Measurements from ENCODE around the gene COP1. TPM values are rescaled to one million over a fixed set of nuclear protein-coding genes. Genes with fewer than 3 reads are reported as not detected.

COP1 gene
- total and polyA plus RNA-seq, 10 donors: 46.7 to 110 (median 66.0) TPM

DNA sequence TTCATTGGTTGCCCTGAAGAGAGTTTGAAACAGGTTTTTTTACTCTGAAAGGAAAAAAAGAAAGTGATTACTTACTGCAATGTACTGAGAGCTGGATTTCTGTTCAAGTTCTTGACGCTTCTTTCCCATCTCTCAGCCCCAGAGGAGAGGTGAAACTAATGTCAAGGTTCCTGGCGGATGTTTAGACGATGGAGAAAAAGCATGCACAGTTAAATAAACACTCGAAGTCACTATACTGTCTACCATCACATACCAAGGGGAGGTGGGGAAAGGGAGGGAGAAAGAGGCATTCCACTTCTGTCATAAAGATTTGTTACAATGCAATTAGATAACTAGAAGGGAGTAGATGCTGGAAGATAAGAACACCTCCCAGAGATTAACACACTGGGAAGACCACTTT, 286.7 kb downstream of the COP1 start:
- Histone ChIP-seq H3K4me1 (no peaks in the 10 kb centered on the region), H3K27me3 (replicated peaks in 1 of 7) (no peaks in the 10 kb centered on the region), H3K36me3 (peaks cover 0 to 22% (median 0%) of the 10 kb centered on the region in 6 donors), H3K9me3 (no peaks in the 10 kb centered on the region), H3K27ac (no peak overlapping the region), H3K4me3 (no peak overlapping the region)
- WGBS, 5 donors: 74 to 85% (median 81%) methylated on average over 4 of the region's 4 CpGs
- intact Hi-C loops (cut with DNase I; ENCODE audit: low total_unique reads): no loop called here
- TF ChIP-seq POLR2A (IDR thresholded peaks at IDR 0.05): no peak
- DNase-seq: no peak

DNA sequence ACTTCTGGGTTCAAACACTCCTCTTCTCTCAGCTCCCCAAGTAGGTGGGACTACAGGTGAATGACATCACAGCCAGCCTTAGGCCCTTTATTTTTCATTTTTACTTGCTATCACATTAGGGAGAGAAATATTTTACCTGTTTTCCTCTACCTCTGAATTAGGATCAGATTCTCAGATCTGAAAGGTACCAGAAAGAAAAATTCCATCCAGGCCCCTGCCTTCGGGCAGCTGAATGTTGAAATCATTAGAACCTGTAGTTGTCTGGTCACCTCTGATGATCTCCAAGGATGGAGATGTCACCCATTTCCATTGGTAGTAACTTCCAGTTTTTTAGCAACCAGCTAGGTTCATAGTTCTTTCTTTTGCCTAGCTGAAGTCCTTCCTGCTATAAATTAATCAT, 288.1 kb downstream of the COP1 start:
- no peak for DNase-seq
- TF ChIP-seq POLR2AphosphoS5 (IDR thresholded peaks at IDR 0.05) (no peak), CTCF (IDR thresholded peaks at IDR 0.05 in 8 of 11, conservative IDR thresholded peaks at IDR 0.05 in 3 of 11) (no peak), POLR2A (IDR thresholded peaks at IDR 0.05) (no peak)
- 90 to 100% (median 93%) methylated on average over 1 of the region's 1 CpG for WGBS, 5 donors
- H3K27me3 ChIP-seq (replicated peaks in 1 of 7): no peaks in the 10 kb centered on the region
- H3K27ac ChIP-seq: no peak overlapping the region
- H3K4me1 ChIP-seq: no peaks in the 10 kb centered on the region
- intact Hi-C loops (cut with DNase I; ENCODE audit: low total_unique reads): no loop called here
- peaks cover 0 to 11% (median 4%) of the 10 kb centered on the region in 8 donors for H3K9me3 ChIP-seq
- H3K36me3 ChIP-seq: peaks cover 0 to 22% (median 0%) of the 10 kb centered on the region in 6 donors
- no peak overlapping the region for H3K4me3 ChIP-seq

- Histone ChIP-seq H3K9me3 (peaks cover 0 to 17% (median 11%) of the 10 kb centered on the region in 8 donors), H3K4me1 (no peaks in the 10 kb centered on the region), H3K36me3 (peaks cover 0 to 22% (median 0%) of the 10 kb centered on the region in 6 donors), H3K27ac (no peak overlapping the region), H3K4me3 (no peak overlapping the region), H3K27me3 (replicated peaks in 1 of 7) (no peaks in the 10 kb centered on the region)
- WGBS, 5 donors: 88 to 97% (median 91%) methylated on average over 2 of the region's 2 CpGs
- DNase-seq: no peak
- no peak for TF ChIP-seq POLR2A (IDR thresholded peaks at IDR 0.05)
- TF ChIP-seq CTCF (IDR thresholded peaks at IDR 0.05 in 8 of 11, conservative IDR thresholded peaks at IDR 0.05 in 3 of 11): no peak
- no peak for TF ChIP-seq POLR2AphosphoS5 (IDR thresholded peaks at IDR 0.05)
- intact Hi-C loops (cut with DNase I; ENCODE audit: low total_unique reads): no loop called here
Measured at GRCh38 chr1:175918364-175918801, 288.7 kb downstream of the COP1 start.

DNA sequence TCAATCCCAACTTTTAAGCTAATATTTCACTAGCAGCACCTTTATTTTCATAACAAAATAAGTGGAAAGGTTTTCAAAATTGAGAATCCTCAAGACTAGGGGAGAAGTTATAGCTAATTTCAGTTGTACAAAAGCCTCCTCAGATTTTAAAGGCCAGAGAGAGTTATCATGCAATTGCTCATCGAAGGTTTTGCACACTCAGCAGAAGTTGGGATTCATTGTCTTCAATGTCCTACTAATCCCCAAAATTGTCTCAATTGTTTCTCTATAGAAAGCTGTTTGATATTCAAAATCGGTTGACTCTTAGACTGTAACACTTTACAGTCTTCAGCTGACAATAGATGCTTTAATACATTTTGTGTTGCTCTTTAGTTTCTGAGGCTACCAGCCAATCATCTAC, 293.0 kb downstream of the COP1 start:
- no peak for DNase-seq
- 85 to 96% (median 87%) methylated on average over 2 of the region's 2 CpGs for WGBS, 5 donors
- H3K9me3 ChIP-seq: peaks cover 18 to 60% (median 53%) of the 10 kb centered on the region in 8 donors
- no peaks in the 10 kb centered on the region for H3K4me1 ChIP-seq
- H3K36me3 ChIP-seq: peaks cover 0 to 29% (median 0%) of the 10 kb centered on the region in 6 donors
- no peak overlapping the region for H3K27ac ChIP-seq
- no peaks in the 10 kb centered on the region for H3K27me3 ChIP-seq (replicated peaks in 1 of 7)
- no peak overlapping the region for H3K4me3 ChIP-seq
- no peak for TF ChIP-seq POLR2AphosphoS5 (IDR thresholded peaks at IDR 0.05)
- TF ChIP-seq POLR2A (IDR thresholded peaks at IDR 0.05): no peak
- no peak for TF ChIP-seq CTCF (IDR thresholded peaks at IDR 0.05 in 8 of 11, conservative IDR thresholded peaks at IDR 0.05 in 3 of 11)
- intact Hi-C loops (cut with DNase I; ENCODE audit: low total_unique reads): no loop called here

GRCh38 chr1:175911138-175911537, 295.9 kb downstream of the COP1 start:
- Histone ChIP-seq H3K27me3 (replicated peaks in 1 of 7) (no peaks in the 10 kb centered on the region), H3K4me3 (no peak overlapping the region), H3K4me1 (no peaks in the 10 kb centered on the region), H3K27ac (no peak overlapping the region), H3K36me3 (peaks cover 0 to 25% (median 0%) of the 10 kb centered on the region in 6 donors), H3K9me3 (peaks cover 18 to 72% (median 58%) of the 10 kb centered on the region in 8 donors)
- intact Hi-C loops (cut with DNase I; ENCODE audit: low total_unique reads): no loop called here
- no peak for DNase-seq
- WGBS, 5 donors: 92 to 100% (median 97%) methylated on average over 1 of the region's 1 CpG
- TF ChIP-seq POLR2AphosphoS5 (IDR thresholded peaks at IDR 0.05): no peak
- no peak for TF ChIP-seq CTCF (IDR thresholded peaks at IDR 0.05 in 8 of 11, conservative IDR thresholded peaks at IDR 0.05 in 3 of 11)
- no peak for TF ChIP-seq POLR2A (IDR thresholded peaks at IDR 0.05)

All from spleen (tissue), 11 donors.